ENCODE results near the gene CD99. TPM values are rescaled to one million over a fixed set of nuclear protein-coding genes. Genes with fewer than 3 reads are reported as not detected.

Gene CD99
- total and polyA plus RNA-seq, 2 donors (not counting 3 experiments of a cell fraction or from before 2014, with no cell fraction given), result 364 to 654 TPM

DNA sequence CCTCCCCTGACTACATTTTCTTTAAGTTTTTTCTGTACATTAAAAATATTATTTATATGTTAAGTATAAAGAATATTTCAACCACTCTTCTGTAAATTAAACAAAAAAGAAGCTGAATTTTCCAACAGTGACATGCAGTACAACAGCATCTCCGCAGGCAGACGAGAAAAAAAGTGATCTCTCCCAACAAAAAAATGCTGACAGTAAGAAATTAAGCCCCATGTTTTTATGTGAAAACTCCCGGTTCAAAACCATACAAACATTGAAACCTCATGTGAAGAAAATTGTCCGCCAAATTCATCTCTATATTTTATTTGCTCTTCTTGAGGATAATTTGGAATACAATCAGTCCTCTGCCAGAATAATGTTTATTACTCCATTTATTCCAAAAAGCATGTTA, 20.1 kb upstream of the CD99 start:
- H4K20me1 ChIP-seq (replicated peaks; ENCODE audit: control insufficient read depth, extremely low read depth, insufficient read depth, low read length), result no peaks in the 10 kb centered on the region
- no peaks in the 10 kb centered on the region for H3K9me3 ChIP-seq (replicated peaks; ENCODE audit: control insufficient read depth, insufficient read depth, low read length)
- FAIRE-seq (no peak), DNase-seq (ENCODE audit: low read depth, low spot score) (no peak)
- H3K79me2 ChIP-seq (ENCODE audit: control insufficient read depth, insufficient read depth, low read length), result no peaks in the 10 kb centered on the region
- no peak for TF ChIP-seq GATA2 (IDR thresholded peaks at IDR 0.05; ENCODE audit: insufficient read depth, insufficient read length, low read depth, low read length)
- TF ChIP-seq POLR2AphosphoS5 (IDR thresholded peaks at IDR 0.05; ENCODE audit: insufficient read depth, low read depth, low read length), result no peak
- TF ChIP-seq, protein P1, sequence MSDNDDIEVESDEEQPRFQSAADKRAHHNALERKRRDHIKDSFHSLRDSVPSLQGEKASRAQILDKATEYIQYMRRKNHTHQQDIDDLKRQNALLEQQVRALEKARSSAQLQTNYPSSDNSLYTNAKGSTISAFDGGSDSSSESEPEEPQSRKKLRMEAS (IDR thresholded peaks at IDR 0.05; ENCODE audit: insufficient read depth, insufficient read length), result no peak
- no peak for TF ChIP-seq EZH2 (IDR thresholded peaks at IDR 0.05; ENCODE audit: borderline replicate concordance, low read depth, low read length, severe bottlenecking)
- no peak for TF ChIP-seq POLR2A (IDR thresholded peaks at IDR 0.05; ENCODE audit: low read depth, low read length)
- TF ChIP-seq FOS (IDR thresholded peaks at IDR 0.05; ENCODE audit: borderline replicate concordance, insufficient read depth, low read length), result no peak
- TF ChIP-seq MYC (IDR thresholded peaks at IDR 0.05; ENCODE audit: low read depth, low read length), result no peak
- TF ChIP-seq, protein P2, sequence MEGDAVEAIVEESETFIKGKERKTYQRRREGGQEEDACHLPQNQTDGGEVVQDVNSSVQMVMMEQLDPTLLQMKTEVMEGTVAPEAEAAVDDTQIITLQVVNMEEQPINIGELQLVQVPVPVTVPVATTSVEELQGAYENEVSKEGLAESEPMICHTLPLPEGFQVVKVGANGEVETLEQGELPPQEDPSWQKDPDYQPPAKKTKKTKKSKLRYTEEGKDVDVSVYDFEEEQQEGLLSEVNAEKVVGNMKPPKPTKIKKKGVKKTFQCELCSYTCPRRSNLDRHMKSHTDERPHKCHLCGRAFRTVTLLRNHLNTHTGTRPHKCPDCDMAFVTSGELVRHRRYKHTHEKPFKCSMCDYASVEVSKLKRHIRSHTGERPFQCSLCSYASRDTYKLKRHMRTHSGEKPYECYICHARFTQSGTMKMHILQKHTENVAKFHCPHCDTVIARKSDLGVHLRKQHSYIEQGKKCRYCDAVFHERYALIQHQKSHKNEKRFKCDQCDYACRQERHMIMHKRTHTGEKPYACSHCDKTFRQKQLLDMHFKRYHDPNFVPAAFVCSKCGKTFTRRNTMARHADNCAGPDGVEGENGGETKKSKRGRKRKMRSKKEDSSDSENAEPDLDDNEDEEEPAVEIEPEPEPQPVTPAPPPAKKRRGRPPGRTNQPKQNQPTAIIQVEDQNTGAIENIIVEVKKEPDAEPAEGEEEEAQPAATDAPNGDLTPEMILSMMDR (IDR thresholded peaks at IDR 0.05; ENCODE audit: extremely low read depth in 1 of 2, insufficient read depth in 1 of 2, low read depth in 1 of 2, low read length in 2 of 2), result no peak
- TF ChIP-seq JUN (IDR thresholded peaks at IDR 0.05; ENCODE audit: borderline replicate concordance, insufficient read depth, insufficient read length, low read depth), result no peak
- ChIA-PET POLR2A (no interaction called here), CTCF (no interaction called here)
- no peaks in the 10 kb centered on the region for H3K9me1 ChIP-seq (replicated peaks; ENCODE audit: control insufficient read depth, extremely low read depth, insufficient read depth, low read length)
- no peaks in the 10 kb centered on the region for H3K27me3 ChIP-seq (ENCODE audit: control insufficient read depth in 2 of 2, insufficient read depth in 2 of 2, low read length in 2 of 2)
- no peak overlapping the region for H3K27ac ChIP-seq (ENCODE audit: insufficient read depth, low read depth, low read length)
- H3K4me3 ChIP-seq (replicated peaks in 1 of 3; ENCODE audit: insufficient read depth in 1 of 3, low read depth in 1 of 3, low read length in 3 of 3), result no peak overlapping the region
- H2AFZ ChIP-seq (ENCODE audit: low read depth, low read length), result no peak overlapping the region
- intact Hi-C loops (cut with micrococcal nuclease) (no loop called here), dilution Hi-C loops (cut with MboI; ENCODE audit: extremely low pct_ligation_motif_present, low sequenced_read_pairs) (no loop called here)
- no TSS peak for BruUV-seq (replicated peaks)
- no peaks in the 10 kb centered on the region for H3K4me1 ChIP-seq (ENCODE audit: control insufficient read depth, extremely low read depth, insufficient read depth, low read length)
- H3K36me3 ChIP-seq (ENCODE audit: control insufficient read depth in 2 of 2, extremely low read depth in 1 of 2, insufficient read depth in 2 of 2, low read length in 2 of 2), result no peaks in the 10 kb centered on the region
- no peak overlapping the region for H3K4me2 ChIP-seq (ENCODE audit: insufficient read depth, low read length)
- H3K9ac ChIP-seq (replicated peaks; ENCODE audit: extremely low read depth, insufficient read depth, low read length), result no peak overlapping the region

Data from endothelial cell of umbilical vein (primary cell).